A673 (cell line): ENCODE measurements around the gene SLC7A8. TPM values are rescaled to one million over a fixed set of nuclear protein-coding genes. Genes with fewer than 3 reads are reported as not detected.

ENCODE experiments used
- BruUV-seq: library from RNA; stranded (reverse); fragments of 400-500 nt; replicated peaks from 2 replicates; lab custom pipeline; 2021; lab: Mats Ljungman, UMichigan
- CTCF ChIA-PET: fragments of 300-600 bp; sonication (Branson Sonifier 250); formaldehyde crosslinking; loops from one replicate; lab custom pipeline; 2022; ENCODE audit warnings: antibody characterized with exemption; lab: Charles Lee
- POLR2A ChIA-PET: fragments of 300-600 bp; sonication (Branson Sonifier 250); formaldehyde crosslinking; loops from one replicate; lab custom pipeline; 2022; ENCODE audit warnings: antibody characterized with exemption; ENCODE audit not compliant: low non-redundant PET; lab: Charles Lee
- DNase-seq: peaks from one replicate; pipeline ENCODE4 v3.0.0-alpha.2; 2015; ENCODE audit warnings: low spot score
- H3K27ac ChIP-seq: fragments of 200-600 bp; sonication (generic); 2 replicates; pipeline ENCODE4 v1.5.1; 2016; ENCODE audit warnings: mixed run types, low read depth, mild to moderate bottlenecking, mixed read lengths, antibody characterized with exemption, low read length; ENCODE audit not compliant: poor library complexity, severe bottlenecking
- H3K27me3 ChIP-seq: fragments of 200-600 bp; sonication (generic); replicated peaks from 2 replicates; pipeline ENCODE4 v1.6.1; 2017; ENCODE audit warnings: mixed run types, low read depth, mild to moderate bottlenecking, mixed read lengths, antibody characterized with exemption, low read length; ENCODE audit not compliant: insufficient read depth, poor library complexity
- H3K36me3 ChIP-seq: fragments of 200-600 bp; sonication (generic); 2 replicates; pipeline ENCODE4 v1.6.1; 2016; ENCODE audit warnings: mixed run types, mild to moderate bottlenecking, mixed read lengths, antibody characterized with exemption, low read length; ENCODE audit not compliant: insufficient read depth, poor library complexity, severe bottlenecking
- H3K4me1 ChIP-seq: fragments of 200-600 bp; sonication (generic); 2 replicates; pipeline ENCODE4 v1.6.1; 2017; ENCODE audit warnings: mixed run types, mild to moderate bottlenecking, mixed read lengths, antibody characterized with exemption, low read length; ENCODE audit not compliant: insufficient read depth, poor library complexity, severe bottlenecking
- H3K4me3 ChIP-seq: fragments of 200-600 bp; sonication (generic); 2 replicates; pipeline ENCODE4 v1.5.1; 2016; ENCODE audit warnings: low read depth, mixed run types, mild to moderate bottlenecking, mixed read lengths, low read length; ENCODE audit not compliant: poor library complexity, severe bottlenecking
- H3K9me3 ChIP-seq: fragments of 200-600 bp; sonication (generic); 2 replicates; pipeline ENCODE4 v1.6.1; 2016; ENCODE audit warnings: mixed run types, low read depth, mild to moderate bottlenecking, mixed read lengths, antibody characterized with exemption, low read length; ENCODE audit not compliant: poor library complexity, severe bottlenecking
- CTCF ChIP-seq: fragments of 300-800, 200-600 bp; sonication (generic); conservative IDR thresholded peaks from 2 replicates; pipeline ENCODE4 v1.5.1; 2017; ENCODE audit warnings: low read depth, mild to moderate bottlenecking, antibody characterized with exemption, low read length, moderate library complexity, mixed read lengths
- EZH2 ChIP-seq: fragments of 200-600 bp; sonication (generic); IDR thresholded peaks from 2 replicates; pipeline ENCODE4 v1.6.1; 2017; ENCODE audit warnings: borderline replicate concordance, low read depth, mild to moderate bottlenecking, mixed read lengths, antibody characterized with exemption, low read length; ENCODE audit not compliant: poor library complexity, severe bottlenecking
- intact Hi-C: fragments of 100-400 bp; cut with micrococcal nuclease; formaldehyde crosslinking; loops from one replicate; pipeline ENCODE4 v1.10.0; 2022; ENCODE audit not compliant: unreplicated experiment
- total RNA-seq: library from RNA; stranded (reverse); gene quantifications from 2 replicates; pipeline ENCODE4 v1.2.3, GENCODE V29; 2021

Gene SLC7A8
- total RNA-seq, 1 experiment from 2014 or later: 18.3 TPM

- intact Hi-C loops: no loop called here
- CTCF ChIA-PET: interaction anchor here (1.0 to 1.9 kb wide), 2 partner anchors 26 to 61 kb away, joined by 3 to 20 read pairs; no protein-coding TSS in a partner anchor
- Histone ChIP-seq H3K36me3 (no peaks in the 10 kb centered on the region), H3K27me3 (no peaks in the 10 kb centered on the region), H3K9me3 (no peaks in the 10 kb centered on the region), H3K27ac (no peak overlapping the region), H3K4me1 (peaks cover 20% of the 10 kb centered on the region), H3K4me3 (peak overlapping the region; percentile 51)
- BruUV-seq: no TSS peak
- POLR2A ChIA-PET: no interaction called here
- no peak for DNase-seq
- TF ChIP-seq EZH2: no peak
- TF ChIP-seq CTCF: no peak
Observed at GRCh38 chr14:23181453-23181852, 2.0 kb downstream of the SLC7A8 start.

GRCh38 chr14:23177181-23177580, 6.3 kb downstream of the SLC7A8 start:
- no TSS peak for BruUV-seq
- Histone ChIP-seq H3K4me3 (no peak overlapping the region), H3K36me3 (no peaks in the 10 kb centered on the region), H3K9me3 (no peaks in the 10 kb centered on the region), H3K4me1 (peaks cover 39% of the 10 kb centered on the region), H3K27me3 (no peaks in the 10 kb centered on the region), H3K27ac (peak overlapping the region; percentile 70)
- POLR2A ChIA-PET: interaction anchor here (0.6 kb wide), 2 partner anchors 13 to 69 kb away, joined by 4 read pairs; no protein-coding TSS in a partner anchor
- DNase-seq: peak; percentile 81
- CTCF ChIA-PET: interaction anchor here (0.5 to 3.1 kb wide), 4 partner anchors 17 to 108 kb away, joined by 3 to 14 read pairs (median 8); no protein-coding TSS in a partner anchor
- intact Hi-C loops: no loop called here
- TF ChIP-seq EZH2 (no peak), CTCF (no peak)

GRCh38 chr14:23175823-23176222, 7.6 kb downstream of the SLC7A8 start:
- H3K4me1 ChIP-seq: peaks cover 37% of the 10 kb centered on the region
- intact Hi-C loops: no loop called here
- H3K4me3 ChIP-seq: no peak overlapping the region
- no TSS peak for BruUV-seq
- ChIA-PET CTCF (interaction anchor here (2.7 to 3.1 kb wide), 2 partner anchors 55 to 107 kb away, joined by 12 to 14 read pairs; no protein-coding TSS in a partner anchor), POLR2A (no interaction called here)
- no peaks in the 10 kb centered on the region for H3K9me3 ChIP-seq
- TF ChIP-seq EZH2: no peak
- TF ChIP-seq CTCF: no peak
- H3K27ac ChIP-seq: peak overlapping the region; percentile 51
- DNase-seq: peak; percentile 76
- H3K27me3 ChIP-seq: no peaks in the 10 kb centered on the region
- no peaks in the 10 kb centered on the region for H3K36me3 ChIP-seq
